GM18861 (cell line): ENCODE results near the gene GIMAP1.

Experiments used
- ATAC-seq: cut with Tn5 transposase; IDR thresholded peaks from one replicate; pipeline ENCODE4 v1.9.1; 2021; ENCODE audit not compliant: unreplicated experiment

GIMAP1 gene

GRCh38 chr7:150745876-150746275 lies 29.5 kb downstream of the GIMAP1 start:
- ATAC-seq = no peak

- no peak for ATAC-seq
Observed at GRCh38 chr7:150746921-150747320, 30.5 kb downstream of the GIMAP1 start.

GRCh38 chr7:150748376-150748775 lies 32.0 kb downstream of the GIMAP1 start:
- ATAC-seq = no peak

GRCh38 chr7:150751702-150752101 lies 35.3 kb downstream of the GIMAP1 start:
- no peak for ATAC-seq

GRCh38 chr7:150753239-150753638 lies 36.8 kb downstream of the GIMAP1 start:
- ATAC-seq = no peak

GRCh38 chr7:150753826-150754603 lies 37.6 kb downstream of the GIMAP1 start:
- ATAC-seq = no peak

- ATAC-seq = no peak
Observed at GRCh38 chr7:150754951-150755350, 38.5 kb downstream of the GIMAP1 start.

GRCh38 chr7:150755473-150756099 lies 39.2 kb downstream of the GIMAP1 start:
- peak; percentile 57 for ATAC-seq

- ATAC-seq = no peak
Observed at GRCh38 chr7:150756166-150756565, 39.8 kb downstream of the GIMAP1 start.

- ATAC-seq = no peak
Observed at GRCh38 chr7:150756858-150757257, 40.4 kb downstream of the GIMAP1 start.

GRCh38 chr7:150759479-150759878 lies 43.1 kb downstream of the GIMAP1 start:
- ATAC-seq = no peak

GRCh38 chr7:150766334-150766709 lies 49.9 kb downstream of the GIMAP1 start:
- ATAC-seq = no peak

GRCh38 chr7:150769768-150770167 lies 53.4 kb downstream of the GIMAP1 start:
- no peak for ATAC-seq
